GM04504 (cell line): Measurements from ENCODE around the gene ARRB1.
"Not testable (repeated sequence)": the region's sequence is repeated elsewhere in the genome, so short reads cannot be mapped to it uniquely, and the experiment has no call there.

ENCODE experiments used
- DNase-seq: peaks from one replicate; pipeline ENCODE4 v3.0.0-alpha.2; 2012; ENCODE audit warnings: low read depth

Gene ARRB1

DNA sequence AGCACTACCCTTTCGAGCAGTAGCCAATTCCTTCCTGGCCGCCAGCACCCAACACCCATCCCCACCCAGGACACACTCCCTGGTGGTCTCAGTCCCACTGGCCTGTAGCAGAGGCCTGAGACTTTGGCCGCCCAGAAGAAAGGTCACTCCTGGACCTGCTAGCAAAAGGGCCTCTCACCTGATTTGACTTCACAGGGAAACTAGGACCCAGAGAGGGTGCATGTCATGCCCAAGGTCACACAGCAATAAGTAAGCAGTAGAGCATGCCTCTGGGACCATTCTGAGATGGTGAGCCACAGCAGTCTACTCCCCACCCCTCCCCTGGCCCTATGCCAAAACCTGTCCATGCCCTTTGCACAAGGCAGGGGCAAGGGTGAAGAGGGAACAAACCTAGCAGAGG lies 7.3 kb downstream of the ARRB1 start:
- DNase-seq = no peak

DNA sequence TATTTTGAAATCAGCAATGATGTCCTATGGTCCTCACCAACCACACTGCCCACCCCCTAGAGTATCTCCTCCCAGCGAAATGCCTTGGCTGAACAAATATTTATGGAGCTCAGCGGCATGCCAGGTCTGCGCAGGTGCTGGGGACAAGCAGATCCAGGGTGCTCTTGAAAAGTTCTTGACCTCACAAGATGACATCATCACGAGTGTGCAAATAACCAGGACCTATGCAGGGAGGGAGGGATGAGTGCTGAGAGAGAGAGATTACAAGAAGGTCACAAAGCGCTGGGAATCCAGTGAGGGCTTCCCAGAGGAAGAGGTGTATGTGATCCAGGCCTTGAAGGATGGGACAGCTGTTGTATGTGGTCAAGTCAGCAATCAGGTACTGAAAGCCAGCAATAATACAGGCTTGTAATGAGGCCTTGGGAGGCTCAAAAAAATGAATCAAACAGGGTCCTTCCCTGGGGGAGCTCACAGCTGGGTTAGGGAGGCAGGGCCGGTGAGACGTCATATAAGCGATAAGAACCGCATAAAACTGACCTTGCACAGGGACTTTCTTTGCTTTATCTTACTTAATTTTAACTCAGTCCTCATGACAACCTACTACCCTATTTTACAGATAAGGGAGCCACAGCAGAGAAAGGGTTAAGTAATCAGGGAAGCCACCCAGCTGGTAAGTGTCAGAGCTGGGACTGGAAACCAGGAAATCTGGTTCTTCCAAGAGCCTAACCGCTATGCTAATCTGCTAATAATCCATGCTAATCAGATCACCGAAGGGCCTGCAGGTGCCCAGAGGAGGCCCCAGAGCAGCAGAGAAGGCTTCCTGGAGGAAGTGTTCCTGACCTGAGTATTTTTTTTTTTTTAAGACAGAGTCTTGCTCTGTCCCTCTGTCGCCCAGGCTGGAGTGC lies 8.2 kb downstream of the ARRB1 start:
- no peak for DNase-seq

- no peak for DNase-seq
Measured at GRCh38 chr11:75342231-75342918, 9.1 kb downstream of the ARRB1 start.

GRCh38 chr11:75341612-75342011 lies 9.8 kb downstream of the ARRB1 start:
- DNase-seq = no peak

- no peak for DNase-seq
Measured at GRCh38 chr11:75339685-75340409, 11.6 kb downstream of the ARRB1 start.

- no peak for DNase-seq
Measured at GRCh38 chr11:75338516-75339208, 12.8 kb downstream of the ARRB1 start.

- no peak for DNase-seq
Measured at GRCh38 chr11:75337195-75337654, 14.2 kb downstream of the ARRB1 start.

GRCh38 chr11:75334976-75335375 lies 16.5 kb downstream of the ARRB1 start:
- DNase-seq = no peak

- DNase-seq = no peak
Measured at GRCh38 chr11:75334402-75334891, 17.0 kb downstream of the ARRB1 start.

DNA sequence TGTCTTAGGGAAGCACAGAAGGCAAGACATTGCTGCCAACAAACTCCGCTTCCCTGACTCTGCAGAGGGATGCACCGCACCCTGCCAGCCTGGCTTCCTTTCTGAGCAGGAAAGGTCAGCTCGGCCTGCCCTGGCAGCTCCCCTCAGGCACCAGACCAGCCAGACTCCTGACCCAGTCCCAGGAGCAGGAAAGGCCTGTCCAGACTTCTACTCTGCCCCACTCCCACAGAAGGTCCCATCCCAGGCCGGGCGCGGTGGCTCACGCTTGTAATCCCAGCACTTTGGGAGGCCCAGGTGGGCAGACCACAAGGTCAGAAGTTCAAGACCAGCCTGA lies 17.7 kb downstream of the ARRB1 start:
- DNase-seq = no peak

- no peak for DNase-seq
Measured at GRCh38 chr11:75333022-75333806, 18.2 kb downstream of the ARRB1 start.

GRCh38 chr11:75331761-75332160 lies 19.7 kb downstream of the ARRB1 start:
- DNase-seq = not testable (repeated sequence)

- not testable (repeated sequence) for DNase-seq
Measured at GRCh38 chr11:75331304-75331703, 20.2 kb downstream of the ARRB1 start.

- DNase-seq = not testable (repeated sequence)
Measured at GRCh38 chr11:75330886-75331285, 20.6 kb downstream of the ARRB1 start.

DNA sequence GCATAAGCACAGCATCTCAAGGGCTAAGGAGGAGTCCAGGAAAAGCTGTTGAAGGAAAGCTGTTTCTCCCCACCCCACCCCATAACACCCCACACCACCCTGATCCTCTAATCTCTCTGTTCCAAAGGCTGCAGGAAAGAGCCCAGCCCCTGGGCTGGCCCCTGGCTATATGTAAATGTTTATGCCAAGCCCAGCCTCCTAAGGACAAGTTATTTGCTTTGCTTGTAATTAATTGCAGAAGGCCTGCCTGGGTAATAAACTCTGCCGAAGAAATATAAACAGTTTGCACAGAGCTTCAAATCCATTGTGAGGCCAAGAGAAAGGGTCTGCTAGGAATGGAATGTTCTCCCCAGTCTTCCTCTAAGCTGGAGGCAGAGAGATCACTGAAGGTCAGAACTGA lies 21.2 kb downstream of the ARRB1 start:
- DNase-seq = no peak

- peak; percentile 65 for DNase-seq
Measured at GRCh38 chr11:75328426-75329277, 22.8 kb downstream of the ARRB1 start.

DNA sequence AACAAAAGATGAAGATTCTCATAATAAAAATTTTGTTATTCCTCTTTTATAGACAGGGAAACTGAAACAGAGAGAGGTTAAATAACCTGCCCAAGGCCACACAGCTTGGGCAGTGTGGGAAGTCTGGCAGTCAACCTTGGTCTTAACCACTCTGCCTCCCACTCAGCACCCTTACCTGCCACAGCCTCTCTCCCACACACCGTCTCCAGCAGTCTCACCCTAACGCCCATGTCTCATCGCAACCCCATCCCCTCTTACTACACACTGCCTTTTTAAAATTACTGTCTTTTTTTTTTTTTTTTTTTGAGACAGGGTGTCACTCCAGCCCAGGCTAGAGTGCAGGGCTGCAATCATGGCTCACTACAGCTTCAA lies 25.0 kb downstream of the ARRB1 start:
- no peak for DNase-seq

- peak; percentile 55 for DNase-seq
Measured at GRCh38 chr11:75325713-75326438, 25.6 kb downstream of the ARRB1 start.

GRCh38 chr11:75324740-75325139 lies 26.7 kb downstream of the ARRB1 start:
- DNase-seq = no peak
